ENCODE data around the gene NR6A1.

Gene NR6A1

DNA sequence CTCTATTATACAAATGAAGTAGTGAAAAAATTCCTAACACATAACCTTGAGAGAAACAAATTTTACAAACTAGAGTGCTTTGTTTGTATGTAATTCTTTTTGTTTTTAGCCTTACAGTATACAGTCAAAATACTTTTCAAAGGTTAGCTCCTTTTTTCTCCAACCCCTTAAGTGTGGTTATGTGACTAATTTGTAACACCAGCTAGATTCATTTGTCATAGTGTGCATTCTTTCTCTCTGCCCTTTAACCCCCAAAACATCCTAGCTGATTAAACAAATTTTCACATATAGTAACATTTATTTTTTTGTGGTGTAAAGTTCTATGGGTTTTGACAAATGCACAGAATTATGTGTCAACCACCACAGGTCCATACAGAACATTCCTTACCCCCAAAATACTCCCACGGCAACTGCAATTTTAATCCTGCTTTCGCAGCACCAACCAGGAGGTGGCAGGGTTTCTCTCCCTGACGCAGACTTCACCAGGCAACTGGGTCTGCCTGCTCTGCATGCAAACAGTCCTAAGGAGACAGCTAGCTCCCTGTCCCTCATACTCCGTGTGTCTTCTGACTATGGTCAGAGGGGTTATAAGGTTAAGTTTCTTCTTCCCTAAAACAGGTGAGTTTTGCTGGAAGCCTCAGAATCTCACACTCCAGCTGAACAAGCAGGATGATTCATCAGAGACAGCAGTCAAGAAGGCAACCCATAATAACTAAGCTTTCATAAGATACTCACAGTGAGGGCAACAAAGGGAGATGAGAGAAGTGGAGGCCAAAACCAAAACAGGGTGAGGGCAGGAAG is 219.4 kb downstream of the NR6A1 start:
- DNase-seq (ENCODE audit: insufficient read length, low spot score), result peak; percentile 75
- FAIRE-seq, result no peak

DNA sequence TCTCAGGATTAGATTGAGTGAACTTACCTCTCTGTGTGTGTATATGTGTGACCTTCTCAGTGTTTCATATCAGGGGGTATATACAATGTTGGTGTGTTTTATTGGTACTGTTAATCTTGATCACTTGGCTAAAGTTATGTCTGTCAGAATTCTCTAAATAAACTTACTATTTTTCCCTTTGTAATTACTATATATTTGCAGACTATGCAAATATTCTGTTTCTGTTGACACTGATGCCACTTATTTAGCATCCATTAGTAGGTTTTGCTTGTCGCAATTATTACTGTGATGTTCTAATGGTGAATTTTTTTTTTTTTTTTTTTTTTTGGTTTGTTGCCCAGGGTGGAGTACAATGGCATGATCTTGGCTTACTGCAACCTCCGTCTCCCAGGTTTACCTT is 221.0 kb downstream of the NR6A1 start:
- DNase-seq (ENCODE audit: insufficient read length, low spot score), result no peak
- no peak for FAIRE-seq

DNA sequence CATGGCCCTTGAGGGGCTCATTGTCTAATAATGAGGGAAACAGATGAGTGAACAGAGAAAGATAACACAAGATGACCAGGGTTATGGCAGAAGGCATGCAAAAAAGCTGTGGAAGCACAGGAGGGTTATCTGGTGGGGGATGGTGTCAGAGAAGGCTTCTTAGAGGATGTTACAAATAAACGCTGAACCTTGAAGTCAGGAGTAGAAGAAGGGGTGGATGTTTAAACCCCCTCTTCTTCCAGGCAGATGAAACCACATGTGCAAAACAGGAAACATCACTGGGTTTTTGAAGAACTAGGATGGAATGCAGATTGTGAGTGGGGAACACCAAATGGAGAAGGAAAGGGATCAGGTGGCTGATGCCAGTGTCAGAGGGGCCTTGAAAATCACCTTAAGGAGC is 222.1 kb downstream of the NR6A1 start:
- DNase-seq (ENCODE audit: insufficient read length, low spot score), result no peak
- FAIRE-seq, result no peak

DNA sequence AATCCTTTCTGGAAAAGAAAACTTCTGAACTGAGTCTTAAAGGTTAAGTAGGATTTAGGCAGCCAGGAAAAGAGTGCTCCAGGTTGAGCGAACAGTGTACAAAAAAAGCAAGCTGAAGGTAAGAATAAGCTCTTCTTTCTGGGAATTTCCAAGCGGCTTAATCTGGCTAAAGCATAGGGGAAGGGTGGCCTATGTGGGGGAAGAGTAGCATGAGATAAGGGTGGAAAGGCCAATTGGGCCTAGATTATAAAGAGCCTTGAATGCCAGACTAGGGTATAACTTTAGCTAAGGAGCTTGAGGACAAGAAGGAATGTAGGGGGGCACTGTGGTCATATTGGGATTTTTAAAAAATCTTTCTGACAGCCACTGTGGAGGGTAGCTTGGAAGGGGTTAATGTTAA is 226.6 kb downstream of the NR6A1 start:
- DNase-seq (ENCODE audit: insufficient read length, low spot score) (no peak), FAIRE-seq (no peak)

DNA sequence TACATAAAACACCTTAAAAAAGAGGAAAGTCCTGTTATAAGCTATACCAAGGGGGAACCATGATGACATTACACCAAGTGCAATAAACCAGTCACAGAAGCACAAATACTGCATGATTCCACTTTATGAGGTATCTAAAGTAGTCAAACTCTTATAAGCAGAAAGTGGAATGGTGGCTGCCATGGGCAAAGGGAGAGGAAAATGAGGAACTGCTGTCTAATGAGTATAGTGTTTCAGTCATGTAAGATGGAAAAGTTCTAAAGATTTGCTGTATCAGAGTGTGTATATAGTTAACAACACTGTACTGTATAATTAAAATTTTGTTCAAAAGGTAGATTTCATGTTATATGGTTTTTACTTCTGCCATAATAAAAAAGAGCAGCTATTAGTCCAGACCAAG is 229.3 kb downstream of the NR6A1 start:
- DNase-seq (ENCODE audit: insufficient read length, low spot score) (no peak), FAIRE-seq (no peak)

DNA sequence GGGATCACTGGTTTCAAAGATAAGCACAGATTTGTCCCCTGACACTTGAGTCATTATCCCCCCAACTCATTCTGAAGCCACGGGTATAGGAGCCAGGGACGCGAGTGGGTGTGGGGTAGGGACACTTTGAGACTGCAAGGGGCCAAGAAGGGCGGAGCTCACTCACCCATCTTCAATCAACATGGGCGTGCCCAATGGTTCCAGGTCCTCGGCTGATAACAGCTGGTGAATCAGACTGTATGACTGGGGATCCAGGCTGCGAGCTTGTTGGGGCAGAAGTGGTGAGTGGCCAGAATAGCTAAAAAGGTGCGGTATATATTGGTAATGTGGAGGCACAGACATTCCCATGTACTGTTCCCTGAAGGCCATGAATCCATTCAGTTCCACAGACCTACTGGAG is 233.2 kb downstream of the NR6A1 start:
- FAIRE-seq, result no peak
- DNase-seq (ENCODE audit: insufficient read length, low spot score), result no peak

DNA sequence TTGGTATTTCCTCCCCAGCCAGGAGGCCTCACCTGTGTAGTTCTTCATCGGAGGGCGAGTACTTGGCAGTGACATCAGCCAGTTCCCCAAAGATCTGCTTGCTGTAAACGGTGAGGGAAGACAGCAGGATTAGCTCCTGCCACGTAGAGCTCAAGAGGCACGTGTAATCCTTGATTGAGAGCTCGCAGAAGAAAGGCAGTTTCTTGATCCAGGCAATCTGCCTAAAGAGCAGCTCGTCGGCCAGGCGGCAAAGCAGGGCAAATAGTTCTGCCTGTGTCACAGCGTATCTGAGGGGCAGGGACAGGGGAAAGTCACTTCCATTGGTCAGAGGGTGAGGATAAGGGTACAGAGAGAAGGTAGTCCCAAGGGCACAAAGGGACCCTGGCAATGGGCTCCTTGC is 235.3 kb downstream of the NR6A1 start:
- FAIRE-seq, result no peak
- no peak for DNase-seq (ENCODE audit: insufficient read length, low spot score)

DNA sequence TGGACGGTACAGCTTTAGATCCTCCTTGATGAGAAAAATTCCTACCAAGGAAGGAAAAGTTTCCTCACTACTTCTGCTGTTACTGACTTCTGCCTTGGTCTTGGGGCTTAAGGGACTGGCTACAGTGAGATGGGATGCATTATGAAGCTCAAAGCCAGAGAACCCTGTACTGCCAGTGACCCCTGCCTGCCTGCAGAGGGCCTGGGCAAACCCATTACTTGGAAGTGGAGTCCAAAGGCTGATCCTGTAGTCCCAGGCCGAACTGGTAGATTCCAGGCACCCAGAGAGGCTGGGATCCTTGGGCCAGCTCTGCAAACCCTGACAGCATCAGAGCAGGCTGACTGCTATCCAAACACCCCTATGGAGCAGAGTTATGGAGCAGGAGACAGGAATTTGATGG is 238.2 kb downstream of the NR6A1 start:
- FAIRE-seq, result no peak
- DNase-seq (ENCODE audit: insufficient read length, low spot score), result no peak

DNA sequence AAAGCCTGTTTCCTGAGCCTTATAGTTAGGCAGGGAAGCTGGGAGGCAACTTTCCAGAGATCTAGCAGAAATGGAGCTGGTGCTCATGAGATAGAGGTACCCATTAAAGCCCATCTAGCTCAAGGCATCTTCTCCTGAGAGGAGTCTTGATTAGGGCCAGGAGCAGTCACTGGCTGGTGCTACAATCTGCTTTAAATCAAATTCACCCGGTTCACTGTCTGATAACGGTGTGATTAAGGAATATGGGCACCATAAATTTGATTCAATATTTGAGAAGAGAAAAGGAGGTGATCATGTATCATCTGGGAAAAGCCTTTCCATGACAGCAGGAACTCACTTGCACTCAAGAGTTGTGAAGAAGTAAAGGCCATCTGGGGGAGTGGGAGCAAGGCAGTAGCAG is 240.0 kb downstream of the NR6A1 start:
- DNase-seq (ENCODE audit: insufficient read length, low spot score) (no peak), FAIRE-seq (no peak)

DNA sequence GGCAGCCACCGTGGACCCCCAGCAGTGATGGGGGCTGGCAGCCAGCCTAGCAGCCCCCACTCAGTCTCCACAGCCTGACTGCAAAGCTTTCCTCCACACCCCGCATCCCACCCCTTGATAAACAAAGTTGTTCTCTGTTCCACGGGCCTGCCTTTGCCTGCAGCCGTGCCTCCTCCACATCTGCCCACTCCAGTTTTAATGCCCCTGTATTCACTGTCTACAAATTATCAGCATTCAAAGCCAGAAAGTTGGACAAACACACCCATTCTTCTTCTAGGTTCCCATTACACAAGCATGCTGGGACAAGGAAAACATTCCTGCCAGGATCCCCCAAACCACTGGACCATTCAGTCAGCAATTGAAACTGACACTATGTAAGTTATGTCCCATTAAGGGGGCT is 240.9 kb downstream of the NR6A1 start:
- DNase-seq (ENCODE audit: insufficient read length, low spot score) (no peak), FAIRE-seq (no peak)

DNA sequence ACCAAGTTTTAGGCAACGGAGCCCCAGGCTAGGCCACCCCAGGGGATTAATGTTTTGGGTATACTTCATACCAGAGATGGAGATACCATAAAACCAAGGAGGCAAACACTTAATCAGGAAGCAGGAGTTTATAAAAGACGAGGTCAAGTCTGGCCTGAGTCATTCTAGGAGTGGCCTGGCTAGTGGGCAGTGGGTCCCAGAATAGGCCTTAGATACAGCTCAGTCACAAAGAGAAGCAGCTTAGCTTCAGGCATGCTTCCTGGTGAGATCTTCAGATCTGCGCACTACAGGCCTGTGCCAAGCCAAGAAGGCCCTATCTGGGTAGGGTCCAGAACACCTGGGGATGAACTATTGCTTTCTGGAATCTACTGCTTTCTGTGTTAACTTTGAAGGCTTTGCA is 243.3 kb downstream of the NR6A1 start:
- DNase-seq (ENCODE audit: insufficient read length, low spot score), result no peak
- no peak for FAIRE-seq

DNA sequence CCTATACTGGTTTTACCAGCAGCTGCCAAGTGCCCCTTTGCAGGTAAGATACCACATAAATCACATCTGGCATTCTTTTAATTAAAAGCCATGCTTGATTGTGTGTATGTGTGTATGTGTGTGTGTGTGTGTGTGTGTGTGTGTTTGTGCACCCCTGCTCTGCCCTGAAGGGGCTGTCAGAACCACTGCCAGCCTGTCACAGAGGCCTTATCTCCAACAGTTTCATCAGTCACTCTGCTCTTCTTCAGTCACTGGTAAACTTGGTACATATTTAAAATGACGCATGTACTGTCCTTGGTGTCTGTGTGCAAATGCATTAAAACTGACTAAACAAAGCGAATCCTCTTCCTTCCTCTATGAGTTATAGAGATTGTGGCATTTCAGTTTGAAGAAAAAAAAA is 244.9 kb downstream of the NR6A1 start:
- DNase-seq (ENCODE audit: insufficient read length, low spot score) (no peak), FAIRE-seq (no peak)

DNA sequence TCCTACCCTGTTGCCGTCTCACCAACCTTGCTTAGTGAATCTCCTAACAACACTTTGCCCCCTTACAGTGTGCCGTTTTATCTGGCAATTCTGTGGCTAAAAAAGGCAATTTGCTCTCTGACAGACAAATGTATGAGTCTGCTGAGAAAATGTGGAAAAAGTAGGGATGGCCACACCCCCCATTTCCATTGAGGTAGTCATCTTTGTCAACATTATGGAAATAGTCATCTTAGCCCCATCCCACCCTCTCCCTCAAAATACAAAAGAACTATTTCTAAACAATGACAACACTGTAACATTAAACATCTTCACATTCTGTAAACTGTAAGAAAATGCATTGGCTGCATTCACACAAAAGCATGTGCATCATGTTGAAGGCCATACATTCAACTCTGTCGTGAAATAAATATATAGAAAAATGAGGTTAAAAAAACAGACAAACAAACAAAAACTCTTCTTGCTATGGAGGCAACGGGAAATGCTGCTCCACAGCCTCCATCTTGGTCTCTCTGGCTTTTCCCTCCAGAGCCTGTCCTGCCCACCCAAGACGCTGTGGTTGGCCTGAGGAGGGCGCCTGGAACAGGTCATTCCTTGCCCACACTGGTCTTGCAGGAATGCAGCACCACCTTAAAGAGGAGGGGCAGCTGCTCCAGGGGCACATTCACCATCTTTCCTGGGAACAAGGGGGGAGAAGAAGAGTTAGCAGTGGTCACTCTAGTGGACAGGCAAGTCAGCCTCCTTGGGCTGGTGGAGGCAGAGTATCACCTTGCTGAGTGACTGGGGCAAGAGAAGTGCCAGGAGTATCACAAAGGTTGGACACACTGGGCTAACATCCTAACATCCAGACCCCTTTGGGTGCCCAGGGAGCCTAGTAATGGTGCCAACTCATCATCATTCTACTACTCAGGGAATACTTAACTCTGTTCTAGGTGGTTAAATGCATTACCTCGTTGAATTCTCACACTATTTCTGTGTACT is 248.7 kb downstream of the NR6A1 start:
- FAIRE-seq (no peak), DNase-seq (ENCODE audit: insufficient read length, low spot score) (no peak)

DNA sequence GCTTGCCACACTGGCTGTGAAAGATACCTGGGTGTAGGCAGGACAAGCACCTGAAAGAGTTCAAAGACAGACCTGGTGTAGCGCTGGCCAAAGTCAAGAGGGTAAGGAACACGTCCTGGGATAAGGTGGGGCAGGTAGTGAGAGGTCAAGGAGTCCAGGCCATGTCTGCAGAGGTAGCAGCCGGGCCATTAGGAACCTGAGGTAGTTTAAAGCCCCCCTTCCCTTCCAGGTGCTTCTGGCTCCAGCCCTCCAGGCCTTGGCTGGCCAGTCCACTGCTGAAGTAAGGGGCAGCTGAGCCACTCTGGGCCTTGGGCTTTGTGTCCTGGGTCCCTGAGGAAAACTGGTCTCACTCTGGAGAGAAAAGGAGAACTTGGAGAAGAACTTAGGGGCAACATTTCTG is 250.0 kb downstream of the NR6A1 start:
- FAIRE-seq (no peak), DNase-seq (ENCODE audit: insufficient read length, low spot score) (no peak)

DNA sequence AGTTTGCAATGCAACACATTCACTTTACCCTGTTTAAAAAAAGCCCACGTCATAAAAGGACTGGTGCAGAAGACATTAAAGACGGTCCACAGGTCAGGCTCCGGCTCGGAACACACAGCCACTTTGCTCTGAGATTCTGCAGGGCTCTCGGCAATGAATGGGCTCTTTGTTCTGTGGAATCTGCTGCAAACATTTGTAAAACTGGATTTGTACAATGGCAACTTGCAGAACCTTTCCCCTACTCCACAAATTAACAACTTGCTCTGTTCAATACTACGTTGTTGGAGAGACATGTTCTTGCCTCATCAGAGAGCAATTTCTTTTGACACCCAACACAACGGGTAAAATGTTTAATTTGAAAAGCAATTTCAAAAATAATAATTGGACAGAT is 250.9 kb downstream of the NR6A1 start:
- no peak for DNase-seq (ENCODE audit: insufficient read length, low spot score)
- FAIRE-seq, result no peak

DNA sequence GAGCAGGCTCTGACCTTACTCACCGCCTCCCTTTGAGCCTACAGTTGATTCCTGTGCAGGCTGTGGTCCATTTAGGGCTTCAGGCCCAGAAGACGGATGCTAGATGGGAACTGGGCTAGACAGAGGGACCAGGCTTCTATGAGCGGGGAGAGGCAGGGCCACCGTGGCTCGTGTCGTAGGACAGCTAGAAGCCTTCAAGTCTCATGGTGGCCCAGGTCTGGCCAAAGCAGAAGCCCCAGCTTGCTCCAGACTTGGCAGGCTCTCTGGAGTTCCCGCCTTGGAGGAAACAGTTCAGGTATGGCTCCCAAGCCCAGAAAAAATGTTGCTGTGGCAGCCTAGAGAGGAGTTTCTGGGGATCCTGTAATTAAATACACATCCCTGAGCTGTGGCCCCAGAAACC is 253.0 kb downstream of the NR6A1 start:
- DNase-seq (ENCODE audit: insufficient read length, low spot score), result no peak
- FAIRE-seq, result no peak

DNA sequence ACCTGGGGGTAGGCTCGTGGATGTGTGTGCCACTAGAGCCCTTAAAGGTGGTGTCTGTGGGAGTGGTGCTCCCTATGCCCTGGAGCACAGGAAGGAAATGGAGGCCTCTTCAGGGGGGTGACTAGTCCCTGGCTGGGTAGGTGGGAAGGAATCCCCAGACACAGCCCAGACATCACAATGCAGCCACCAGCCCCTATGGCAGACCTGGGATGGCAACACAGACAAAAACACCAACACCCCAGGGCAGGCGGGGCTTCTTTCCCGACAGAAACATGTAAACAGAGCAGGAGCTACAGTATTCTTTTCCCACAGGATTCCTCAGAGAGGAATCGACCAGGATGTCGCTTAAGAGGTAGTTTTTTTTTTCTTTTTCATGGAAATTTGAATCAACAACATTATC is 253.5 kb downstream of the NR6A1 start:
- FAIRE-seq (no peak), DNase-seq (ENCODE audit: insufficient read length, low spot score) (no peak)

DNA sequence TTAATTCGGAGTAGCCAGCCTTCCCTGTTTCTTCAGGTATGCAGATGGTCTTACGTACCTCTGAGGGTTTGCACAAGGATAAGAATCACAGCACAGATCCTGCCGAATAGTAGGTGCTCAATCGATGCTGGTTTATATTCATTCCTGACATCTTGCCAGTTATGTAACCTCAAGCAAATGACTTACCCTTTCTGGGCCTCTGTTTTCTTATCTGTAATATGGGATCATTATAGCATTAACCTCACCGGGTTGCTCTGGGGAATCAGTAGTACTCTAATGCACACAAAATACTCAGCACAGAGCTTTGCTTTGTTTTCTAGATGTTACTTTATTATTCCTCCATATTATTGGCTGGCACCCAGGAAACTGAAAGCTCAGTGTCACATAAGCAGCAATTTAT is 256.2 kb downstream of the NR6A1 start:
- no peak for DNase-seq (ENCODE audit: insufficient read length, low spot score)
- no peak for FAIRE-seq

DNA sequence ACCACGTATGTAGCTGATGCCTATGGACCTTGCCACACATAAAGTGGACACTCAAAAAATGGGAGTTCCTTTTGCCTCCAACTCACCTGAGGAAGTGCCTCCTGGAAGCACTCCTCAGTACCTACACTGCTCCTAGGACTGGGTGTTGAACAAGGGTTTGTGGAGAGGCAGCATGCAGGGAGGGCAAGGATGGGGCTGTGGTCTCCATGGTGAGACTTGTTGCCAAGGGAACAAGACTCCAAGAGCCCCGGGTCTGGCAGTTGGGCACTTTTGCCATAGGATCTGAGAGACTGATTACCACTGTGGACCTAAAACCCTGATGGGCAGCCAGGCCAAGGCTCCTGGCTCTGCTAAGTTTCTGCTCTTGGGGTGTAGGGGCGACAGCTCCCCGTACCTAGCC is 257.0 kb downstream of the NR6A1 start:
- no peak for FAIRE-seq
- no peak for DNase-seq (ENCODE audit: insufficient read length, low spot score)

DNA sequence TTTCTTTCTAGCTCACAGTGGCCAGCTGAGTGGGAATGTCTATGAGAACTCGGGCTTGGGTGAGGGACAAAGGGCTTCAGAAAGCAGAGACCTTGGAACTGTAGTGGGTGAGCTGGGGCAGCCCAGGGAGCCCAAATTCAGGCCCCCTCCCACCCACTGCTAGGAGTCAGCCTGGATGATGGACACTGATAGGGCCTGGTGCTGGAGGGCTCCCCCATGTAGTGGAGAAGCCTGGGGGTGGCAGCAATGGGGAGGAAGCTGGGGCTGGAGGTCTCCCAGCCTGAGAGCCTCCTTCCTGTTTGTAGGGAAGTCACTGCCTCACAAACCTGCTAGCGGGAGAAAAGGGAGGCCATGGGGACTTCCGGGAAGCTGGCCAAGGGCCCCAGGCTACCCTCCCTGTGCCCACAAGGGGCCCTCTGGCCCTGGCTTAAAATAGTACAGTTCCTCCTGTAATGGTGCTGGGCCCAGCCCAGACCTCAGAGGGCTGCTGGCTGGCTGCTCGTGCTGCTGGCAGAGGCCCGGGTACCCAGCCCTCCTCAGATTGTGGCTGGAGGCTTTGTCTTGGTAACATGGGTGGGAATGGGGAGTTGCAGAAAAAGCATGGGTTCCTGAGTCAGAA is 257.6 kb downstream of the NR6A1 start:
- DNase-seq (ENCODE audit: insufficient read length, low spot score), result no peak
- no peak for FAIRE-seq

DNA sequence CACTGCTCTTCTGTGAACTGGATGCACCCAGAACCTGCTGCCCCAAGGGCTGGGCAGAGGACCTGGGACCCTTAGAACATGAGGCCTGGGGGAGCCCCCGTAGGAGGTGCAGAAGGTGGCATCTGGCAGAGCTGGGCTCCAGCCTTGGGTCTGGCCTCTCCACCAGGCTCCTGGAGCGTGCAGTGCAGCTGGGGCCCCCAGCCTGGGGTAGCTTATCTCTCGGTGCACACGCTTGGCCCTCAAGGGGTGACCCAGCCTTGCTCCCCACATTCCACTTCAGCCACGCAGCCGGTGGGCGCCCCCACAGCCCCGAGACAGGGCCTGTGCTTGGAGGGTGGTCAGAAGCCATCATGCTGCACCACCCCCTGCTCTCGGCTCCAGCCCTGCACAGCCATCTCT is 258.3 kb downstream of the NR6A1 start:
- no peak for FAIRE-seq
- no peak for DNase-seq (ENCODE audit: insufficient read length, low spot score)

All from HTR-8/SVneo (cell line).